GM08714 (cell line): ENCODE measurements around the gene PDZD7.

ENCODE experiments used
- H3K4me3 ChIP-seq: fragments of 200-500 bp; sonication (Bioruptor generic); 2 replicates; pipeline ENCODE4 v1.5.1; 2014; ENCODE audit warnings: mild to moderate bottlenecking, low read length, inconsistent platforms
- ZNF274 ChIP-seq: IDR thresholded peaks from 2 replicates; pipeline ENCODE4 v1.6.1; 2012; ENCODE audit warnings: mild to moderate bottlenecking, low read depth, low read length

The PDZD7 gene

GRCh38 chr10:101000915-101001658 lies 29.8 kb downstream of the PDZD7 start:
- no peak for TF ChIP-seq ZNF274
- no peak overlapping the region; the same call in 1 of the 2 replicates for H3K4me3 ChIP-seq

- peak overlapping the region; percentile 77 for H3K4me3 ChIP-seq
- TF ChIP-seq ZNF274, result no peak
Observed at GRCh38 chr10:101000127-101000914, 30.6 kb downstream of the PDZD7 start.

GRCh38 chr10:100999742-101000126 lies 31.2 kb downstream of the PDZD7 start, which contains the start of gene LZTS2:
Gene LZTS2, plus strand, starts transcription at chr10:100999808. Its CDS starts 2,731 bp downstream, at chr10:101002539.
- peak within 1 kb of the TSS; percentile 77 for H3K4me3 ChIP-seq
- TF ChIP-seq ZNF274, result no peak

GRCh38 chr10:100998991-100999741 lies 31.8 kb downstream of the PDZD7 start:
- H3K4me3 ChIP-seq, result peak overlapping the region; percentile 77; the same call in 1 of the 2 replicates
- no peak for TF ChIP-seq ZNF274

GRCh38 chr10:100998183-100998990 lies 32.5 kb downstream of the PDZD7 start:
- TF ChIP-seq ZNF274, result no peak
- peak overlapping the region; percentile 77; the same call in 1 of the 2 replicates for H3K4me3 ChIP-seq

- no peak for TF ChIP-seq ZNF274
- peak overlapping the region; percentile 77 for H3K4me3 ChIP-seq
Observed at GRCh38 chr10:100997360-100998182, 33.4 kb downstream of the PDZD7 start.

GRCh38 chr10:100996678-100997359 lies 34.1 kb downstream of the PDZD7 start:
- no peak for TF ChIP-seq ZNF274
- H3K4me3 ChIP-seq, result peak overlapping the region; percentile 77

- no peak overlapping the region for H3K4me3 ChIP-seq
- no peak for TF ChIP-seq ZNF274
Observed at GRCh38 chr10:100995181-100995580, 35.7 kb downstream of the PDZD7 start.

- H3K4me3 ChIP-seq, result no peak overlapping the region
- TF ChIP-seq ZNF274, result no peak
Observed at GRCh38 chr10:100993986-100994708, 36.8 kb downstream of the PDZD7 start.

- no peak for TF ChIP-seq ZNF274
- H3K4me3 ChIP-seq, result no peak overlapping the region
Observed at GRCh38 chr10:100989088-100989487, 41.8 kb downstream of the PDZD7 start.

GRCh38 chr10:100988166-100988565 lies 42.8 kb downstream of the PDZD7 start:
- peak overlapping the region; percentile 95 for H3K4me3 ChIP-seq
- no peak for TF ChIP-seq ZNF274

- no peak for TF ChIP-seq ZNF274
- peak overlapping the region; percentile 95 for H3K4me3 ChIP-seq
Observed at GRCh38 chr10:100987685-100988049, 43.3 kb downstream of the PDZD7 start.
